HEK293 (cell line): ENCODE measurements around the gene ST3GAL2.

Experiments
- BCL11A ChIP-seq: fragments of 450-650 bp; formaldehyde crosslinking; IDR thresholded peaks from 2 replicates; pipeline ENCODE4 v1.5.1; 2016; ENCODE audit warnings: low read depth, missing biosample characterization, missing genetic modification characterization
- GLIS1 ChIP-seq: fragments of 450-650 bp; formaldehyde crosslinking; IDR thresholded peaks from 2 replicates; pipeline ENCODE4 v1.5.1; 2016; ENCODE audit warnings: missing biosample characterization, missing genetic modification characterization
- IKZF3 ChIP-seq: fragments of 450-650 bp; IDR thresholded peaks from 2 replicates; pipeline ENCODE4 v1.5.0; 2018; ENCODE audit warnings: missing biosample characterization, mild to moderate bottlenecking, missing genetic modification characterization, moderate library complexity
- KLF1 ChIP-seq: fragments of 450-650 bp; formaldehyde crosslinking; IDR thresholded peaks from 2 replicates; pipeline ENCODE4 v1.5.1; 2016; ENCODE audit warnings: missing biosample characterization, missing genetic modification characterization
- SCRT2 ChIP-seq: fragments of 450-650 bp; formaldehyde crosslinking; IDR thresholded peaks from 2 replicates; pipeline ENCODE4 v1.5.1; 2016; ENCODE audit warnings: missing biosample characterization, missing genetic modification characterization
- SP3 ChIP-seq: fragments of 450-650 bp; formaldehyde crosslinking; IDR thresholded peaks from 2 replicates; pipeline ENCODE4 v1.5.1; 2016; ENCODE audit warnings: missing biosample characterization, missing genetic modification characterization
- TRIM28 ChIP-seq: IDR thresholded peaks from 2 replicates; pipeline ENCODE4 v1.6.1; 2011; ENCODE audit warnings: low read length, control low read depth, borderline replicate concordance
- ZFP69B ChIP-seq: fragments of 450-650 bp; formaldehyde crosslinking; IDR thresholded peaks from 2 replicates; pipeline ENCODE4 v1.5.1; 2016; ENCODE audit warnings: missing biosample characterization, missing genetic modification characterization
- ZNF157 ChIP-seq: fragments of 450-650 bp; formaldehyde crosslinking; IDR thresholded peaks from 2 replicates; pipeline ENCODE4 v1.5.1; 2016; ENCODE audit warnings: missing biosample characterization, missing genetic modification characterization
- ZNF221 ChIP-seq: fragments of 450-650 bp; formaldehyde crosslinking; IDR thresholded peaks from 2 replicates; pipeline ENCODE4 v1.5.1; 2017; ENCODE audit warnings: missing biosample characterization, missing genetic modification characterization, borderline replicate concordance
- ZNF23 ChIP-seq: fragments of 450-650 bp; formaldehyde crosslinking; IDR thresholded peaks from 2 replicates; pipeline ENCODE4 v1.5.1; 2016; ENCODE audit warnings: missing biosample characterization, missing genetic modification characterization, borderline replicate concordance
- ZNF266 ChIP-seq: fragments of 450-650 bp; formaldehyde crosslinking; IDR thresholded peaks from 2 replicates; pipeline ENCODE4 v1.5.1; 2016; ENCODE audit warnings: missing biosample characterization, missing genetic modification characterization, low read depth
- ZNF292 ChIP-seq: fragments of 450-650 bp; formaldehyde crosslinking; IDR thresholded peaks from 2 replicates; pipeline ENCODE4 v1.5.1; 2016; ENCODE audit warnings: low read depth, missing biosample characterization, missing genetic modification characterization, borderline replicate concordance
- ZNF354C ChIP-seq: fragments of 450-650 bp; formaldehyde crosslinking; IDR thresholded peaks from 2 replicates; pipeline ENCODE4 v1.5.1; 2016; ENCODE audit warnings: missing biosample characterization, missing genetic modification characterization, low read depth, borderline replicate concordance
- ZNF37A ChIP-seq: fragments of 450-650 bp; IDR thresholded peaks from 2 replicates; pipeline ENCODE4 v1.5.1; 2018; ENCODE audit warnings: missing biosample characterization, missing genetic modification characterization
- ZNF529 ChIP-seq: fragments of 450-650 bp; formaldehyde crosslinking; IDR thresholded peaks from 2 replicates; pipeline ENCODE4 v1.5.1; 2017; ENCODE audit warnings: missing genetic modification characterization, missing biosample characterization; ENCODE audit not compliant: insufficient replicate concordance
- ZNF548 ChIP-seq: fragments of 450-650 bp; formaldehyde crosslinking; IDR thresholded peaks from 2 replicates; pipeline ENCODE4 v1.5.1; 2016; ENCODE audit warnings: missing biosample characterization, missing genetic modification characterization
- ZNF560 ChIP-seq: fragments of 450-650 bp; formaldehyde crosslinking; IDR thresholded peaks from 2 replicates; pipeline ENCODE4 v1.5.1; 2017; ENCODE audit warnings: missing biosample characterization, missing genetic modification characterization, borderline replicate concordance
- ZNF624 ChIP-seq: fragments of 450-650 bp; formaldehyde crosslinking; IDR thresholded peaks from 2 replicates; pipeline ENCODE4 v1.5.1; 2017; ENCODE audit warnings: missing biosample characterization, missing genetic modification characterization
- ZNF747 ChIP-seq: fragments of 450-650 bp; formaldehyde crosslinking; IDR thresholded peaks from 2 replicates; pipeline ENCODE4 v1.5.1; 2016; ENCODE audit warnings: missing biosample characterization, missing genetic modification characterization
- ZNF776 ChIP-seq: fragments of 450-650 bp; formaldehyde crosslinking; IDR thresholded peaks from 2 replicates; pipeline ENCODE4 v1.5.0; 2017; ENCODE audit warnings: missing biosample characterization, missing genetic modification characterization, borderline replicate concordance
- ZNF791 ChIP-seq: fragments of 450-650 bp; formaldehyde crosslinking; IDR thresholded peaks from 2 replicates; pipeline ENCODE4 v1.5.1; 2016; ENCODE audit warnings: missing biosample characterization, missing genetic modification characterization
- TF ChIP-seq, protein P1 (sequence below): fragments of 450-650 bp; IDR thresholded peaks from 2 replicates; pipeline ENCODE4 v1.5.1; 2018; ENCODE audit warnings: missing biosample characterization, mild to moderate bottlenecking, missing genetic modification characterization
- TF ChIP-seq, protein P2 (sequence below): fragments of 450-650 bp; formaldehyde crosslinking; IDR thresholded peaks from 2 replicates; pipeline ENCODE4 v1.5.1; 2016; ENCODE audit warnings: missing biosample characterization, missing genetic modification characterization
- TF ChIP-seq, protein P3 (sequence below): fragments of 450-650 bp; formaldehyde crosslinking; conservative IDR thresholded peaks from 2 replicates; pipeline ENCODE4 v1.5.1; 2016; ENCODE audit warnings: low read depth, missing biosample characterization, missing genetic modification characterization
- TF ChIP-seq, protein P4 (sequence below): fragments of 450-650 bp; formaldehyde crosslinking; IDR thresholded peaks from 2 replicates; pipeline ENCODE4 v1.5.1; 2016; ENCODE audit warnings: missing biosample characterization, missing genetic modification characterization
- TF ChIP-seq, protein P5 (sequence below): fragments of 450-650 bp; formaldehyde crosslinking; IDR thresholded peaks from 2 replicates; pipeline ENCODE4 v1.5.1; 2017; ENCODE audit warnings: missing biosample characterization, missing genetic modification characterization
- TF ChIP-seq, protein P6 (sequence below): fragments of 450-650 bp; formaldehyde crosslinking; optimal IDR thresholded peaks from 2 replicates; pipeline ENCODE3; 2016; ENCODE audit warnings: missing biosample characterization, mild to moderate bottlenecking, missing genetic modification characterization

The ST3GAL2 gene

DNA sequence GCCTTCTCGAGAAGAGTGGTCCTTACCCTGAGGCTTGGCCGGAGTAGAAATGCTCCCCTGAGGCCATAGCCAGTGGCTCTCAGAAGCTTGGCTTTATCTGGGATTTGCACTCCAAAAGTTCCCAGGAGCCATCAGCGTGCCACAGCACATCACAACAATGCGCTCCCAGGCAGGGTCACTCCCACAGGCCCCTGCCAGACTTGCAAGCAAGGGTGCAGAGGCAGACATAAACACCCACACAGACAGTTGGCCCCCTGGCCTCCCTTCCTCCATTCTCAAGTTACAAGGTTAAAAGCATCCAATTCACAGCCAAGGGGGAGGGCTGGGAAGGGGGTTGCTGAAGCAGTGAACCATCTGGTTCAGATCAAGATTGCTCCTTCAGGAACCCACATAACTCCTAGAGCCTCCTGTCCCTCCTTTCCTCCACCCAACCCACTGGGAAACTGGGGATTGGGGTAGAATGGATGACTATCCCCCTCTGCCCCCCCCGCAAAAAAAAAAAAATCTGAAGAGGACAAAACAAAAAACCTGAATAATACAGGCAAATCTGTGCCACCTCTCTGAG is 1.8 kb downstream of the ST3GAL2 start (continued):
- TF ChIP-seq, protein P1, sequence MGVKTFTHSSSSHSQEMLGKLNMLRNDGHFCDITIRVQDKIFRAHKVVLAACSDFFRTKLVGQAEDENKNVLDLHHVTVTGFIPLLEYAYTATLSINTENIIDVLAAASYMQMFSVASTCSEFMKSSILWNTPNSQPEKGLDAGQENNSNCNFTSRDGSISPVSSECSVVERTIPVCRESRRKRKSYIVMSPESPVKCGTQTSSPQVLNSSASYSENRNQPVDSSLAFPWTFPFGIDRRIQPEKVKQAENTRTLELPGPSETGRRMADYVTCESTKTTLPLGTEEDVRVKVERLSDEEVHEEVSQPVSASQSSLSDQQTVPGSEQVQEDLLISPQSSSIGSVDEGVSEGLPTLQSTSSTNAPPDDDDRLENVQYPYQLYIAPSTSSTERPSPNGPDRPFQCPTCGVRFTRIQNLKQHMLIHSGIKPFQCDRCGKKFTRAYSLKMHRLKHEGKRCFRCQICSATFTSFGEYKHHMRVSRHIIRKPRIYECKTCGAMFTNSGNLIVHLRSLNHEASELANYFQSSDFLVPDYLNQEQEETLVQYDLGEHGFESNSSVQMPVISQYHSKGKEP: peak; percentile 93
- TF ChIP-seq ZNF157 (tag by site-specific recombination) (no peak), KLF1 (tag by site-specific recombination) (0 out of 2 replicates have a peak, but pooled peaks have one; percentile 11), TRIM28 (peak; percentile 63; the same call in 1 of the 2 replicates), SCRT2 (tag by site-specific recombination) (no peak), ZNF37A (tag by site-specific recombination) (no peak), ZNF529 (tag by site-specific recombination) (no peak), ZNF292 (tag by site-specific recombination) (no peak), BCL11A (tag by site-specific recombination) (no peak), SP3 (tag by site-specific recombination) (no peak), ZNF776 (tag by site-specific recombination) (no peak), ZFP69B (no peak), ZNF354C (tag by site-specific recombination) (no peak), ZNF23 (tag by site-specific recombination) (no peak), ZNF266 (tag by site-specific recombination) (no peak), ZNF548 (tag by site-specific recombination) (no peak), IKZF3 (peak; percentile 71; the same call in 1 of the 2 replicates), ZNF791 (tag by site-specific recombination) (no peak), ZNF624 (tag by site-specific recombination) (no peak), ZNF221 (no peak), ZNF560 (tag by site-specific recombination) (no peak), GLIS1 (tag by site-specific recombination) (peak; percentile 97), ZNF747 (no peak)
- TF ChIP-seq, protein P2, sequence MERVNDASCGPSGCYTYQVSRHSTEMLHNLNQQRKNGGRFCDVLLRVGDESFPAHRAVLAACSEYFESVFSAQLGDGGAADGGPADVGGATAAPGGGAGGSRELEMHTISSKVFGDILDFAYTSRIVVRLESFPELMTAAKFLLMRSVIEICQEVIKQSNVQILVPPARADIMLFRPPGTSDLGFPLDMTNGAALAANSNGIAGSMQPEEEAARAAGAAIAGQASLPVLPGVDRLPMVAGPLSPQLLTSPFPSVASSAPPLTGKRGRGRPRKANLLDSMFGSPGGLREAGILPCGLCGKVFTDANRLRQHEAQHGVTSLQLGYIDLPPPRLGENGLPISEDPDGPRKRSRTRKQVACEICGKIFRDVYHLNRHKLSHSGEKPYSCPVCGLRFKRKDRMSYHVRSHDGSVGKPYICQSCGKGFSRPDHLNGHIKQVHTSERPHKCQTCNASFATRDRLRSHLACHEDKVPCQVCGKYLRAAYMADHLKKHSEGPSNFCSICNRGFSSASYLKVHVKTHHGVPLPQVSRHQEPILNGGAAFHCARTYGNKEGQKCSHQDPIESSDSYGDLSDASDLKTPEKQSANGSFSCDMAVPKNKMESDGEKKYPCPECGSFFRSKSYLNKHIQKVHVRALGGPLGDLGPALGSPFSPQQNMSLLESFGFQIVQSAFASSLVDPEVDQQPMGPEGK (tag by site-specific recombination): peak; percentile 88
- TF ChIP-seq, protein P3, sequence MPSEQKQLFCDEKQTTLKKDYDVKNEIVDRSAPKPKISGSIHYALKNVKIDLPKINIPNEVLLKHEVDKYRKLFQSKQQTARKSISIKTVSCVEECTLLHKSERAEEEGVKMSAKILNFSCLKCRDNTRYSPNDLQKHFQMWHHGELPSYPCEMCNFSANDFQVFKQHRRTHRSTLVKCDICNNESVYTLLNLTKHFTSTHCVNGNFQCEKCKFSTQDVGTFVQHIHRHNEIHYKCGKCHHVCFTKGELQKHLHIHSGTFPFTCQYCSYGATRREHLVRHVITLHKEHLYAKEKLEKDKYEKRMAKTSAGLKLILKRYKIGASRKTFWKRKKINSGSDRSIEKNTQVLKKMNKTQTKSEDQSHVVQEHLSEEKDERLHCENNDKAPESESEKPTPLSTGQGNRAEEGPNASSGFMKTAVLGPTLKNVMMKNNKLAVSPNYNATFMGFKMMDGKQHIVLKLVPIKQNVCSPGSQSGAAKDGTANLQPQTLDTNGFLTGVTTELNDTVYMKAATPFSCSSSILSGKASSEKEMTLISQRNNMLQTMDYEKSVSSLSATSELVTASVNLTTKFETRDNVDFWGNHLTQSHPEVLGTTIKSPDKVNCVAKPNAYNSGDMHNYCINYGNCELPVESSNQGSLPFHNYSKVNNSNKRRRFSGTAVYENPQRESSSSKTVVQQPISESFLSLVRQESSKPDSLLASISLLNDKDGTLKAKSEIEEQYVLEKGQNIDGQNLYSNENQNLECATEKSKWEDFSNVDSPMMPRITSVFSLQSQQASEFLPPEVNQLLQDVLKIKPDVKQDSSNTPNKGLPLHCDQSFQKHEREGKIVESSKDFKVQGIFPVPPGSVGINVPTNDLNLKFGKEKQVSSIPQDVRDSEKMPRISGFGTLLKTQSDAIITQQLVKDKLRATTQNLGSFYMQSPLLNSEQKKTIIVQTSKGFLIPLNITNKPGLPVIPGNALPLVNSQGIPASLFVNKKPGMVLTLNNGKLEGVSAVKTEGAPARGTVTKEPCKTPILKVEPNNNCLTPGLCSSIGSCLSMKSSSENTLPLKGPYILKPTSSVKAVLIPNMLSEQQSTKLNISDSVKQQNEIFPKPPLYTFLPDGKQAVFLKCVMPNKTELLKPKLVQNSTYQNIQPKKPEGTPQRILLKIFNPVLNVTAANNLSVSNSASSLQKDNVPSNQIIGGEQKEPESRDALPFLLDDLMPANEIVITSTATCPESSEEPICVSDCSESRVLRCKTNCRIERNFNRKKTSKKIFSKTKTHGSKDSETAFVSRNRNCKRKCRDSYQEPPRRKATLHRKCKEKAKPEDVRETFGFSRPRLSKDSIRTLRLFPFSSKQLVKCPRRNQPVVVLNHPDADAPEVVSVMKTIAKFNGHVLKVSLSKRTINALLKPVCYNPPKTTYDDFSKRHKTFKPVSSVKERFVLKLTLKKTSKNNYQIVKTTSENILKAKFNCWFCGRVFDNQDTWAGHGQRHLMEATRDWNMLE: no peak
- TF ChIP-seq, protein P4, sequence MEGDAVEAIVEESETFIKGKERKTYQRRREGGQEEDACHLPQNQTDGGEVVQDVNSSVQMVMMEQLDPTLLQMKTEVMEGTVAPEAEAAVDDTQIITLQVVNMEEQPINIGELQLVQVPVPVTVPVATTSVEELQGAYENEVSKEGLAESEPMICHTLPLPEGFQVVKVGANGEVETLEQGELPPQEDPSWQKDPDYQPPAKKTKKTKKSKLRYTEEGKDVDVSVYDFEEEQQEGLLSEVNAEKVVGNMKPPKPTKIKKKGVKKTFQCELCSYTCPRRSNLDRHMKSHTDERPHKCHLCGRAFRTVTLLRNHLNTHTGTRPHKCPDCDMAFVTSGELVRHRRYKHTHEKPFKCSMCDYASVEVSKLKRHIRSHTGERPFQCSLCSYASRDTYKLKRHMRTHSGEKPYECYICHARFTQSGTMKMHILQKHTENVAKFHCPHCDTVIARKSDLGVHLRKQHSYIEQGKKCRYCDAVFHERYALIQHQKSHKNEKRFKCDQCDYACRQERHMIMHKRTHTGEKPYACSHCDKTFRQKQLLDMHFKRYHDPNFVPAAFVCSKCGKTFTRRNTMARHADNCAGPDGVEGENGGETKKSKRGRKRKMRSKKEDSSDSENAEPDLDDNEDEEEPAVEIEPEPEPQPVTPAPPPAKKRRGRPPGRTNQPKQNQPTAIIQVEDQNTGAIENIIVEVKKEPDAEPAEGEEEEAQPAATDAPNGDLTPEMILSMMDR (tag by site-specific recombination): no peak
- TF ChIP-seq, protein P5, sequence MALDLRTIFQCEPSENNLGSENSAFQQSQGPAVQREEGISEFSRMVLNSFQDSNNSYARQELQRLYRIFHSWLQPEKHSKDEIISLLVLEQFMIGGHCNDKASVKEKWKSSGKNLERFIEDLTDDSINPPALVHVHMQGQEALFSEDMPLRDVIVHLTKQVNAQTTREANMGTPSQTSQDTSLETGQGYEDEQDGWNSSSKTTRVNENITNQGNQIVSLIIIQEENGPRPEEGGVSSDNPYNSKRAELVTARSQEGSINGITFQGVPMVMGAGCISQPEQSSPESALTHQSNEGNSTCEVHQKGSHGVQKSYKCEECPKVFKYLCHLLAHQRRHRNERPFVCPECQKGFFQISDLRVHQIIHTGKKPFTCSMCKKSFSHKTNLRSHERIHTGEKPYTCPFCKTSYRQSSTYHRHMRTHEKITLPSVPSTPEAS (tag by site-specific recombination): no peak
- TF ChIP-seq, protein P6, sequence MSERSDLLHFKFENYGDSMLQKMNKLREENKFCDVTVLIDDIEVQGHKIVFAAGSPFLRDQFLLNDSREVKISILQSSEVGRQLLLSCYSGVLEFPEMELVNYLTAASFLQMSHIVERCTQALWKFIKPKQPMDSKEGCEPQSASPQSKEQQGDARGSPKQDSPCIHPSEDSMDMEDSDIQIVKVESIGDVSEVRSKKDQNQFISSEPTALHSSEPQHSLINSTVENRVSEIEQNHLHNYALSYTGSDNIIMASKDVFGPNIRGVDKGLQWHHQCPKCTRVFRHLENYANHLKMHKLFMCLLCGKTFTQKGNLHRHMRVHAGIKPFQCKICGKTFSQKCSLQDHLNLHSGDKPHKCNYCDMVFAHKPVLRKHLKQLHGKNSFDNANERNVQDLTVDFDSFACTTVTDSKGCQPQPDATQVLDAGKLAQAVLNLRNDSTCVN (tag by site-specific recombination): no peak
